Liver (tissue), 3 donors: ENCODE measurements around the gene PPM1N.

Experiments
- CTCF ChIP-seq: fragments of 150-350 bp; IDR thresholded peaks from 2 replicates; pipeline ENCODE4 v1.5.1; 2017; ENCODE audit warnings: improper control_type of control experiment, low read depth, low read length; ENCODE audit not compliant: missing input control
- EGR1 ChIP-seq, 2 donors: IDR thresholded peaks; 2 replicates each; pipeline ENCODE4 v1.6.1; 2016 to 2018; ENCODE audit warnings: antibody characterized with exemption in 2 of 2, low read depth in 2 of 2
- FOXA1 ChIP-seq: IDR thresholded peaks from 2 replicates; pipeline ENCODE4 v1.6.1; 2016; ENCODE audit warnings: antibody characterized with exemption
- JUND ChIP-seq, 2 donors: IDR thresholded peaks; 2 replicates each; pipeline ENCODE4 v1.6.1; 2016; ENCODE audit warnings: antibody characterized with exemption in 2 of 2
- MAX ChIP-seq: IDR thresholded peaks from 2 replicates; pipeline ENCODE4 v1.6.1; 2016; ENCODE audit warnings: antibody characterized with exemption
- NR2F2 ChIP-seq: IDR thresholded peaks from 2 replicates; pipeline ENCODE4 v1.6.1; 2016; ENCODE audit warnings: antibody characterized with exemption
- RAD21 ChIP-seq, 2 donors: IDR thresholded peaks; 2 replicates each; pipeline ENCODE4 v1.6.1; 2016; ENCODE audit warnings: antibody characterized with exemption in 2 of 2, mild to moderate bottlenecking in 2 of 2
- REST ChIP-seq: IDR thresholded peaks from 2 replicates; pipeline ENCODE4 v1.6.1; 2016; ENCODE audit warnings: antibody characterized with exemption, mild to moderate bottlenecking
- RXRA ChIP-seq, 2 donors: IDR thresholded peaks; 2 replicates each; pipeline ENCODE4 v1.6.1; 2017 to 2018; ENCODE audit warnings: antibody characterized with exemption in 2 of 2, mild to moderate bottlenecking in 1 of 2
- SP1 ChIP-seq: IDR thresholded peaks from 2 replicates; pipeline ENCODE4 v1.6.1; 2018; ENCODE audit warnings: antibody characterized with exemption, mild to moderate bottlenecking
- TAF1 ChIP-seq: conservative IDR thresholded peaks from 2 replicates; pipeline ENCODE4 v1.6.1; 2016; ENCODE audit warnings: antibody characterized with exemption, mild to moderate bottlenecking
- YY1 ChIP-seq: IDR thresholded peaks from 2 replicates; pipeline ENCODE4 v1.6.1; 2016; ENCODE audit warnings: antibody characterized with exemption, mild to moderate bottlenecking
- ZBTB33 ChIP-seq: IDR thresholded peaks from 2 replicates; pipeline ENCODE4 v1.6.1; 2016; ENCODE audit warnings: antibody characterized with exemption
- donor health status: healthy.
- donor health status: healthy.

- TF ChIP-seq CTCF (no peak), RAD21 (IDR thresholded peaks at IDR 0.05) (no peak), REST (peak; percentile 45), YY1 (no peak), EGR1 (IDR thresholded peaks at IDR 0.05; ENCODE audit: low read depth in 2 of 2) (no peak), FOXA1 (no peak), NR2F2 (no peak), JUND (IDR thresholded peaks at IDR 0.05) (no peak), MAX (peak; percentile 8), RXRA (IDR thresholded peaks at IDR 0.05) (no peak), ZBTB33 (no peak), TAF1 (no peak), SP1 (peak; percentile 86)
Measured at GRCh38 chr19:45469132-45469944, 28.9 kb upstream of the PPM1N start.
